H1 (cell line): ENCODE measurements around the gene GCNA. TPM values are rescaled to one million over a fixed set of nuclear protein-coding genes. Genes with fewer than 3 reads are reported as not detected.

ENCODE experiments used
- CTCF ChIA-PET: fragments of 300-600 bp; sonication (Branson Sonifier 250); formaldehyde crosslinking; loops from one replicate; lab custom pipeline; 2021; ENCODE audit not compliant: partially characterized antibody; lab: Charles Lee
- POLR2A ChIA-PET: fragments of 300-600 bp; sonication (Branson Sonifier 250); formaldehyde crosslinking; loops from one replicate; lab custom pipeline; 2021; ENCODE audit warnings: inconsistent platforms; ENCODE audit not compliant: partially characterized antibody; lab: Charles Lee
- DNase-seq, 2 experiments: peaks; one replicate each; pipeline versions ENCODE4 v3.0.0 to v3.0.0-alpha.2; 2010 to 2022; ENCODE audit warnings: low spot score in 2 of 2, low read depth in 1 of 2, mixed read lengths in 1 of 2
- FAIRE-seq: peaks from 2 replicates; lab custom pipeline; 2011; peaks lifted over from hg19 to GRCh38; lab: Jason Lieb, UNC
- H2AFZ ChIP-seq: 2 replicates; pipeline ENCODE4 v1.8.1; 2012; ENCODE audit warnings: low read length, inconsistent platforms
- H2AK5ac ChIP-seq: 2 replicates; pipeline ENCODE4 v1.6.1; 2013; ENCODE audit warnings: low read depth, low read length
- H2BK120ac ChIP-seq: replicated peaks from 2 replicates; pipeline ENCODE3; 2013; ENCODE audit warnings: low read depth, low read length, inconsistent platforms
- H2BK12ac ChIP-seq: 2 replicates; pipeline ENCODE4 v1.6.1; 2013; ENCODE audit warnings: low read depth, low read length
- H2BK15ac ChIP-seq: 2 replicates; pipeline ENCODE4 v1.6.1; 2013; ENCODE audit warnings: low read length
- H2BK20ac ChIP-seq: 2 replicates; pipeline ENCODE4 v1.6.1; 2013; ENCODE audit warnings: low read length
- H2BK5ac ChIP-seq: 2 replicates; pipeline ENCODE4 v1.6.1; 2013; ENCODE audit warnings: low read depth, low read length
- H3K14ac ChIP-seq: 2 replicates; pipeline ENCODE4 v1.6.1; 2013; ENCODE audit warnings: inconsistent platforms; ENCODE audit not compliant: insufficient read length
- H3K18ac ChIP-seq: 2 replicates; pipeline ENCODE4 v1.6.1; 2013; ENCODE audit warnings: low read length; ENCODE audit errors: extremely low read depth
- H3K23ac ChIP-seq: 2 replicates; pipeline ENCODE4 v1.6.1; 2013; ENCODE audit warnings: inconsistent platforms; ENCODE audit not compliant: insufficient read length
- H3K23me2 ChIP-seq: 2 replicates; pipeline ENCODE4 v1.6.1; 2013; ENCODE audit warnings: low read depth, low read length
- H3K27ac ChIP-seq: 2 replicates; pipeline ENCODE4 v1.6.1; 2011; ENCODE audit warnings: low read depth, low read length, inconsistent platforms
- H3K27me3 ChIP-seq, 4 experiments: replicated peaks in 1 of 4; 1 replicate in 1 of 4; 2 replicates in 3 of 4; pipeline versions ENCODE4 v1.6.1 to v1.8.1; 2011 to 2013; ENCODE audit warnings: low read length in 3 of 4, mild to moderate bottlenecking in 3 of 4, inconsistent platforms in 2 of 4, mixed read lengths in 2 of 4, moderate library complexity in 1 of 4; ENCODE audit not compliant: control insufficient read depth in 3 of 4, insufficient read depth in 3 of 4; ENCODE audit errors: extremely low read depth in 1 of 4
- H3K36me3 ChIP-seq, 4 experiments: 2 replicates each; pipeline versions ENCODE4 v1.6.1 to v1.8.1; 2011 to 2013; ENCODE audit warnings: mild to moderate bottlenecking in 4 of 4, low read length in 3 of 4, moderate library complexity in 2 of 4, control low read depth in 1 of 4, inconsistent platforms in 1 of 4; ENCODE audit not compliant: insufficient read depth in 4 of 4, control insufficient read depth in 2 of 4
- H3K4ac ChIP-seq: replicated peaks from 2 replicates; pipeline ENCODE3; 2013; ENCODE audit warnings: low read length, low read depth, mixed read lengths, inconsistent platforms; ENCODE audit not compliant: insufficient read length
- H3K4me1 ChIP-seq, 4 experiments: replicated peaks in 1 of 4; 1 replicate in 1 of 4; 2 replicates in 3 of 4; pipeline versions ENCODE4 v1.6.1 to v1.8.1; 2011 to 2013; ENCODE audit warnings: low read length in 3 of 4, inconsistent platforms in 2 of 4, mixed read lengths in 1 of 4; ENCODE audit not compliant: insufficient read depth in 4 of 4, control insufficient read depth in 3 of 4
- H3K4me2 ChIP-seq, 2 experiments: 2 replicates each; pipeline versions ENCODE4 v1.6.1 to v1.8.1; 2011 to 2013; ENCODE audit warnings: low read depth in 2 of 2, low read length in 2 of 2, control low read depth in 1 of 2, inconsistent platforms in 1 of 2, mild to moderate bottlenecking in 1 of 2; ENCODE audit not compliant: insufficient read depth in 1 of 2
- H3K4me3 ChIP-seq, 4 experiments: fragments of 200-600, 300-600 bp in 1 of 4; sonication (generic), shearing (Covaris generic), sonication (Bioruptor Twin) in 1 of 4; 2 replicates each; pipeline versions ENCODE4 v1.5.1 to v1.8.1; 2011 to 2016; ENCODE audit warnings: low read length in 4 of 4, low read depth in 3 of 4, control low read depth in 2 of 4, inconsistent platforms in 2 of 4, mild to moderate bottlenecking in 2 of 4, mixed read lengths in 1 of 4, moderate library complexity in 1 of 4; ENCODE audit not compliant: insufficient read depth in 2 of 4; ENCODE audit errors: extremely low read depth in 1 of 4
- H3K56ac ChIP-seq: replicated peaks from 2 replicates; pipeline ENCODE3; 2013; ENCODE audit warnings: low read depth, mild to moderate bottlenecking, mixed read lengths, low read length, inconsistent platforms; ENCODE audit not compliant: insufficient read length
- H3K79me1 ChIP-seq: 2 replicates; pipeline ENCODE4 v1.6.1; 2013; ENCODE audit warnings: low read depth, low read length, control low read depth
- H3K79me2 ChIP-seq, 2 experiments: 2 replicates each; pipeline versions ENCODE4 v1.6.1 to v1.8.1; 2012 to 2013; ENCODE audit warnings: low read length in 2 of 2, mild to moderate bottlenecking in 2 of 2, inconsistent platforms in 1 of 2; ENCODE audit not compliant: insufficient read depth in 2 of 2, control insufficient read depth in 1 of 2
- H3K9ac ChIP-seq, 4 experiments: replicated peaks in 1 of 4; 1 replicate in 1 of 4; 2 replicates in 3 of 4; pipeline versions ENCODE4 v1.6.1 to v1.8.1; 2011 to 2013; ENCODE audit warnings: low read depth in 3 of 4, low read length in 3 of 4, control low read depth in 2 of 4, mild to moderate bottlenecking in 2 of 4, moderate library complexity in 2 of 4, inconsistent platforms in 1 of 4; ENCODE audit errors: extremely low read depth in 1 of 4
- H3K9me3 ChIP-seq, 2 experiments: 2 replicates each; pipeline versions ENCODE4 v1.6.1 to v1.8.1; 2012 to 2013; ENCODE audit warnings: mild to moderate bottlenecking in 2 of 2, moderate library complexity in 2 of 2, control low read depth in 1 of 2, inconsistent platforms in 1 of 2, low read depth in 1 of 2, low read length in 1 of 2, mixed read lengths in 1 of 2; ENCODE audit not compliant: insufficient read depth in 2 of 2
- H4K20me1 ChIP-seq, 2 experiments: replicated peaks in 1 of 2; 2 replicates each; pipeline versions ENCODE3 to v1.8.1; 2011 to 2013; ENCODE audit warnings: inconsistent platforms in 2 of 2, low read length in 2 of 2, mild to moderate bottlenecking in 1 of 2; ENCODE audit not compliant: insufficient read depth in 2 of 2, control insufficient read depth in 1 of 2
- H4K5ac ChIP-seq: 2 replicates; pipeline ENCODE4 v1.6.1; 2013; ENCODE audit warnings: low read length, low read depth, mixed read lengths, inconsistent platforms; ENCODE audit not compliant: insufficient read length
- H4K8ac ChIP-seq: 2 replicates; pipeline ENCODE4 v1.8.0; 2013; ENCODE audit warnings: mild to moderate bottlenecking, moderate library complexity, low read length, inconsistent platforms; ENCODE audit not compliant: insufficient read depth; ENCODE audit errors: extremely low read depth
- H4K91ac ChIP-seq: replicated peaks from 2 replicates; pipeline ENCODE3; 2013; ENCODE audit warnings: low read length, mixed read lengths, inconsistent platforms; ENCODE audit not compliant: insufficient read length
- CHD2 ChIP-seq: IDR thresholded peaks from 2 replicates; pipeline ENCODE4 v1.6.1; 2012; ENCODE audit warnings: low read length, improper control_type of control experiment
- POLR2AphosphoS5 ChIP-seq: IDR thresholded peaks from 2 replicates; pipeline ENCODE4 v1.6.1; 2011; ENCODE audit warnings: low read depth, low read length
- RNF2 ChIP-seq: fragments of 200-900, 300-1000 bp; sonication (generic); IDR thresholded peaks from 2 replicates; pipeline ENCODE4 v1.7.1; 2016; ENCODE audit warnings: borderline replicate concordance, low read depth, mild to moderate bottlenecking, antibody characterized with exemption, low read length; ENCODE audit not compliant: poor library complexity, severe bottlenecking; ENCODE audit errors: missing control alignments
- SUZ12 ChIP-seq: fragments of 200-600 bp; sonication (generic); IDR thresholded peaks from 2 replicates; pipeline ENCODE4 v1.6.1; 2012; ENCODE audit warnings: mild to moderate bottlenecking, inconsistent platforms, low read length, moderate library complexity, mixed read lengths
- TAF1 ChIP-seq: IDR thresholded peaks from 2 replicates; pipeline ENCODE4 v1.6.1; 2011; ENCODE audit warnings: mild to moderate bottlenecking, low read depth, low read length
- YY1 ChIP-seq: IDR thresholded peaks from 2 replicates; pipeline ENCODE4 v1.6.1; 2011; ENCODE audit warnings: low read depth, mild to moderate bottlenecking, low read length
- WGBS, 2 experiments: shearing (Covaris generic) in 1 of 2; methylation state at CpG; one replicate each; pipeline versions ENCODE4 v1.1.6 to v1.1.7; 2013 to 2015; ENCODE audit warnings: low lambda C conversion rate in 2 of 2, mixed read lengths in 2 of 2, inconsistent platforms in 1 of 2, low coverage in 1 of 2, missing lambda C conversion rate in 1 of 2; ENCODE audit not compliant: insufficient replicate concordance in 2 of 2, insufficient coverage in 1 of 2, insufficient read length in 1 of 2; ENCODE audit errors: extremely low coverage in 1 of 2, missing lambda C conversion rate in 1 of 2; 5-methylcytosine and 5-hydroxymethylcytosine counted together
- polyA plus RNA-seq, 7 experiments: library from polyadenylated mRNA; depleted of rRNA in 3 of 7; stranded (reverse) in 5 of 7; unstranded in 2 of 7; fragments of >200 nt in 5 of 7; fragments of 200-250 nt in 2 of 7; gene quantifications; 1 replicate in 5 of 7; 2 replicates in 1 of 7; 4 replicates in 1 of 7; pipeline versions ENCODE4 v1.2.1 to v1.2.3, GENCODE V29; 2011 to 2013; ENCODE audit warnings: missing spikeins in 2 of 7, mixed read lengths in 2 of 7
- total RNA-seq: library from RNA; stranded (reverse); fragmentation: NEBNext Ultra II Directional; extraction: Animal tissue kit (Norgen Biotek cat#: 25700); gene quantifications from 2 replicates; pipeline ENCODE4 v1.2.1, GENCODE V29; 2021
- TF ChIP-seq, protein P1 (sequence below): IDR thresholded peaks from 2 replicates; pipeline ENCODE4 v1.6.1; 2011; ENCODE audit warnings: low read length, improper control_type of control experiment
- TF ChIP-seq, protein P2 (sequence below): IDR thresholded peaks from 2 replicates; pipeline ENCODE4 v1.6.1; 2011; ENCODE audit warnings: low read depth, mild to moderate bottlenecking, low read length; ENCODE audit not compliant: insufficient read depth

Gene GCNA
- total and polyA plus RNA-seq, 2 of the 8 experiments (the other 6 are each of a cell fraction or from before 2014, with no cell fraction given): 0.41 to 0.95 TPM

DNA sequence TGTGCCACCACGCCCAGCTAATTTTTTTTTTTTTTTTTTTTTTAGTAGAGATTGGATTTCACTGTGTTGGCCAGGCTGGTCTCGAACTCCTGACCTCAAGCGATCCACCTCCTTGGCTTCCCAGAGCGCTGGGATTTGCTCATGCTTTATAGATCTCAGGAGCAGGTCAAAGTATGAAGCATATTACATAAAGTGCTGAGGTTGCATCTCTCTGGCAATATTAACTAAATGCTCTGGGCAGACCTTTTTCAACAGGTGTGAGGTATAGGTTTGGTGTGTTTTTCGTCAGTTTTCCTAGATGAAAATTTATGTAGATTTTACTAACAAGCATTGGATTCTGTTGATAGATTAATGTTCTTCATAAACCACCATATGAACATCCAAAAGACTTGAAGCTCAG is 19.3 kb upstream of the GCNA start:
- Histone ChIP-seq H3K14ac (no peak overlapping the region), H4K20me1 (peaks cover 0 to 2% of the 10 kb centered on the region in 2 experiments), H3K79me2 (no peaks in the 10 kb centered on the region), H3K4me1 (no peaks in the 10 kb centered on the region), H3K36me3 (peaks cover 19 to 92% (median 65%) of the 10 kb centered on the region in 4 experiments), H3K27me3 (no peaks in the 10 kb centered on the region), H3K18ac (no peak overlapping the region), H2BK20ac (no peak overlapping the region), H3K4me3 (no peak overlapping the region), H3K23me2 (no peaks in the 10 kb centered on the region), H3K23ac (no peak overlapping the region), H3K9me3 (no peaks in the 10 kb centered on the region), H2BK120ac (no peak overlapping the region), H3K9ac (no peak overlapping the region), H3K4ac (no peak overlapping the region), H3K27ac (no peak overlapping the region), H4K5ac (no peak overlapping the region), H2BK15ac (no peak overlapping the region), H3K79me1 (no peaks in the 10 kb centered on the region), H3K4me2 (no peak overlapping the region), H2BK5ac (no peak overlapping the region), H2BK12ac (no peak overlapping the region), H3K56ac (no peak overlapping the region), H4K8ac (no peak overlapping the region), H2AFZ (no peak overlapping the region), H4K91ac (no peak overlapping the region), H2AK5ac (no peak overlapping the region)
- ChIA-PET CTCF (no interaction called here), POLR2A (interaction anchor here (0.6 to 1.9 kb wide), 2 partner anchors 26 to 122 kb away, joined by 3 to 7 read pairs; partner anchors contain the start of gene OGT)
- FAIRE-seq (no peak), DNase-seq (no peak)
- 100% methylated on average over 2 of the region's 5 CpGs; no CpG with 5 or more reads in 1 of the 2 experiments for WGBS, 2 experiments
- TF ChIP-seq RNF2 (no peak), POLR2AphosphoS5 (no peak), CHD2 (no peak), SUZ12 (no peak), YY1 (no peak), TAF1 (no peak)
- TF ChIP-seq, protein P1, sequence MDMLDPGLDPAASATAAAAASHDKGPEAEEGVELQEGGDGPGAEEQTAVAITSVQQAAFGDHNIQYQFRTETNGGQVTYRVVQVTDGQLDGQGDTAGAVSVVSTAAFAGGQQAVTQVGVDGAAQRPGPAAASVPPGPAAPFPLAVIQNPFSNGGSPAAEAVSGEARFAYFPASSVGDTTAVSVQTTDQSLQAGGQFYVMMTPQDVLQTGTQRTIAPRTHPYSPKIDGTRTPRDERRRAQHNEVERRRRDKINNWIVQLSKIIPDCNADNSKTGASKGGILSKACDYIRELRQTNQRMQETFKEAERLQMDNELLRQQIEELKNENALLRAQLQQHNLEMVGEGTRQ: no peak
- TF ChIP-seq, protein P2, sequence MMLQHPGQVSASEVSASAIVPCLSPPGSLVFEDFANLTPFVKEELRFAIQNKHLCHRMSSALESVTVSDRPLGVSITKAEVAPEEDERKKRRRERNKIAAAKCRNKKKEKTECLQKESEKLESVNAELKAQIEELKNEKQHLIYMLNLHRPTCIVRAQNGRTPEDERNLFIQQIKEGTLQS: no peak
